ENCODE measurements around the gene CD36.

CD36 gene

DNA sequence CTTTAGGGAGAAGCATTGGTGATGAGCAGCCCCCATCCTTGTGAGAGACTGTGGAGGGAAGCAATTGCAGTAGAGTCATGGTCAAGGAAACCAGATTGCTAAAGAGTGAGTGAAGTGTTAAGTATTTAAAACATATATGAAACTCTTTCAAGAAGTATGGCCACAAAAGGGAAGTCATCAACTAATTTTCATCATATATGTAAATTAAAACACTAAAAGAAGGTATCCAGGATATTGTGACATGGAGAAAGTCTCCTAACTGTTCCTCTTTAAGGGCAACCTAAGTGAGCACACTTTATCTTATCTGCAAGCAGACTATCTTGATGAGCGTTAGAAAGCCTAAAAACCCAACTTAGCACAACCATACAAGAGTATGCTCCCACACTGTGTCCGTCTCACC, 69.7 kb downstream of the CD36 start:
- DNase-seq, result no peak

DNA sequence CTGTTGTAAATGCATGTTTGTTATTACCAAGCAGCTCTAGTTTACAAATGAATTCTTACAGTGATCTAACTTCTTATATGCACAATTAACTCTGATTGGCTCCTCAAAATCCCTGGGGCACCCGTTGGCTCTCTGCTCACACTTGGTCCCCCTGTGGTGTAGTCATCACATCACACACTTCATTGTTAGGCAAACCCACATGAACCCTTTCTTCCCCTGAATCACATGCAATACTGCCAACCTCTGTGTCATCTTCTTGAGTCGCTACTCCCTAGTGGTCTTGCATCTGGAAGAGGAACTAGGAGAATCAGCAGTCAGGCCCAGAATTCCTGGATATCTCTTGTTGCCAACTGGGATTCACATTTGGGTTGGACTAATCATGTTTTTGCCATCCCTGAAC, 73.1 kb downstream of the CD36 start:
- peak; percentile 25 for DNase-seq

DNA sequence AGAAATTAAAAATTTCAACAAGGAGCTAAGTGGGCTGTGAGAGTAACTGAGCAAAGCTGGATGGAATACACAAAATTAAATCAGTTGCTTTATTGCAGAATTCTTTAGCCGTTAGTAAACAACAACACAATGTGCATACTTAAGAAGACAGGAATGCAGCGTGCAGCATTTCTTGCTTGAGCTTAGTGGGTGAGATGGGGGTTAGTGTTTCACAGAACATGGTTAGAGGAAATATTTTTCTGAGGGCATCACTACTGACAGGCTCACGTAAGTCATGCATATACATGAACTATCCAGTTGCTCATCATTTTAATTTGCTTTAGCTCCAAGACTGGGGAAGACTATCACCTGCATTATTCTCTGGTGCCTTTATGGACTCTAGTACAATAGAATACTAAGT, 80.8 kb downstream of the CD36 start:
- no peak for DNase-seq

DNA sequence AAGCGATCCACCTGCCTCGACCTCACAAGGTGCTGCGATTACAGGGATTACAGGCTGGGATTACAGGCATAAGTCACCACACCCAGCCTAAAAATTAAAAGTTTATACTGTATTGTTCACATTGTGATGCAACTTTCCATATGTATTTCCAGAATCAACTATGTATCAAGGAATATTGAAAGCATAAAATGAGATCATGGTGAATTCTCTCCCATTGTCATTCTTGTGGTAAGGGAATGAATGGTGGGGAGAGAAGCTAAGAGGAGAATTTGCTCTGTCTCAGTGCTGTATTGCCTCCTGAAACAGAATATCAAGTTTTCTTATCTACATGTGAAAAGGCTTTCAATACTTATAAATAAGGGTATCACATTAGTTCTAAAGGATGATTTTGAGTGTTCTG, 81.7 kb downstream of the CD36 start:
- DNase-seq, result no peak

DNA sequence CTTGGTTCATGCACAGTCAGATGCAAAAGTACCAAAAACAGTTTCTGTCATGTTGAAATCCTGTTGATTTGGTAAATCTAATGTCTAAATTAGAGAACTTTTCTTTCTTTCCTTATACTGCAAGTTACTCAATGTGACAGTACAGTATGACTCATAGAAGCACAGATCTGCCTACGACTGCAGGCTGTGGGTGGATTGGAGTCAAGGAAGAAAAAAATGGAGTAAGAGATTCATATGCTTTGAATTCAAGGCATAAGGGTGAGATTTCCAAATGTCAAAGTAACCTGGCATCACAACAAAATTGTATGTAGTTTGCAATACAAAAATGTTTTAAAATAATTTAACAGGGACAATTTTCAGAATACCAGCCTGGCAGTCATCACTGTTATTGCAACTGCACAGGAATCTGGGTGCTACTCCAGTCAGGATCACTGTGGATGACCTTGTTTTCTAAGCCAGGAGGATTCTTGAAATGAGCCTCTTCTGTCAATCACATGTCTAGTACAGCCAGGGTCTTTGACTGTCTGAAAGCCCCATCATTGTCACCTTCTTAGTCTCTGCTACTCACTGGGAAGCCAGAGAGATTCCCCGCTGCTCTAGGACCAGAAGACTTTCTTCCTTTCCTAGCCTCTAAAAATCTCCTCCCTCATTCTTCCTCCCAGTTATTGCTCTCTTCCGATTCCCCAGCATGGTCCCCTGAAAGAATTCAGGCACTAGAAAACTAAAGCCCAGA, 83.6 kb downstream of the CD36 start:
- peak; percentile 36 for DNase-seq

DNA sequence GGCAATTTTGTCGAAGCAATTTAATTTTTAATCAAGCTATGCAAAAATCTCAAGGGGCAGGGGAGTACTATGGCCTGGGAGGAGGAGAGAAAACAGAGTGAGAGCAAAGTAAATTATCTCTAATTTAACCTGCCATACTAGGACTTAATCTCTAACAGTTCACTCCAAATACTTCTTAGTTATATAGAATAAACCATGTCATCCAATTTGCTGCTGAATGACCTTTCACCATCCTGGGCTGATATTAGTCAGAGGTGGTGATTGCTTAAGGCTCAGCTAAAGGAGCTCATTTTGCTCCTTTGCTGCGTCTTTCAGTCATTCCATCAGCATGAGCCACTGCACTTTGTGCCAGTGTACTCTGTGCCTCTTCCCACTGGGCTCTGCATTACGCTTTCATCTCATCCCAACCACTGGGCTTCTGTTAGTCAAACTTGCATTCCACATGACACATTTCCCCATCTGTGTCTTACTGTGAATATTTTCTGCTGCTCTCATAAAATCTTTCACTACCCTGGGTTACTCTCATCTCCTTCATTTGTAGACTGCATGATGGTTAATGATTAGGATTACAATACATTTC, 84.3 kb downstream of the CD36 start:
- peak; percentile 54 for DNase-seq

DNA sequence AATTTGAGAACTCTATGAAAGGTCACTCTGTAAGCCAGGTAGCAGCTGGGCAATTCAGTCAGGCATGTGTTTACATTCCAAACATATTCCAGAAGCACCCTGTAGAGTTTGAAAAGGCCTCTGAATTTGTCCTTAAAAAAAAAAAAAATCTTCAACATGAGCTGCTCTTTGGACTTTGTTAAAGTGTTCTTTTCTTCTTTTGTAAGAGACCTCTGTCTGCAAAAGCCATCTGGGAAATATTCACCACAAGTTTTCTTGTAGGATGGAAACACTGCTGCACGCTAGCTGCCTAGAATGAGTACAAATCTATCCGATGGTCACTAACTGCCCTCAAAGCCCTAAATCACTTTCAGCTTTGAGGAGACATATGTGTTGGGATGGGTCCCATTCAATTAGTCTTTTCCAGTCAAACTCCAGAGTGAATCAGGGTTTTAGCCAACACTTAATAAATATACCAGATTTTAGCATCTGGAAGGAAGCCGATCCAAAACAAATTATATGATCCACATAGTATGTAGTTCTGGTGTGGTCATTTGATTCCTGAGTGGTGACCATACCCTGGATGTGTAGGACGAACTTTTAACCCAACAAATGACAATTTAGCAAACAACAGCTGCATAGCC, 85.9 kb downstream of the CD36 start:
- DNase-seq, result peak; percentile 24

DNA sequence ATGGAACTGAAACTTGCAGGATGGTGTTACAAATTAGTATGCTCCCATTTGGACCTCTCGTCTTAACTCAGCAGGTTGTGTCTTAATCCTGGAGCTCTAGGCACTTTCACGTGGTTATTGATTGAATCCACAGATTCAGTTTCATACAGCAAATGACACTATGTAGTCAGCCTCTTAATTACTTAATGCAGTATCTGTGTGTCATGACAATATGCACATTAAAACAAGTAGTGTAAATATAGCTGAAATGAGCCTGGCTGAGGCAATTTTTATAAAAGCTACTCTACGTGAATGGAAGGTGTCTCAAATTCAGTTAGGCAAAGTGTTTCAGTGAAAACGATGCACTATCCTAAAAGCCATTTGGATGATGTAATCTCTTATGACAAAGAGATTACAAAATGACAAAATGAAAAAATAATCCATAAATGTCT, 86.8 kb downstream of the CD36 start:
- DNase-seq, result no peak

Measured in eye (tissue), 1 donor.